Left ventricle myocardium inferior (tissue), 1 donor: ENCODE results near the gene LINGO1. TPM values are rescaled to one million over a fixed set of nuclear protein-coding genes. Genes with fewer than 3 reads are reported as not detected.

ENCODE experiments used
- DNase-seq: peaks from one replicate; pipeline ENCODE4 v3.0.0-alpha.2; 2020
- H3K27ac ChIP-seq: fragments of 200-600 bp; replicated peaks from 2 replicates; pipeline ENCODE4 v1.8.0; 2021
- H3K27me3 ChIP-seq: fragments of 200-600 bp; 2 replicates; pipeline ENCODE4 v1.8.0; 2021; ENCODE audit warnings: low read depth
- H3K36me3 ChIP-seq: fragments of 200-600 bp; 2 replicates; pipeline ENCODE4 v1.8.0; 2021
- H3K4me1 ChIP-seq: fragments of 200-600 bp; 2 replicates; pipeline ENCODE4 v1.8.0; 2021
- H3K4me3 ChIP-seq: fragments of 200-600 bp; 2 replicates; pipeline ENCODE4 v1.8.0; 2021; ENCODE audit warnings: mild to moderate bottlenecking, moderate library complexity
- H3K9me3 ChIP-seq: fragments of 200-600 bp; replicated peaks from 2 replicates; pipeline ENCODE4 v1.8.0; 2021
- intact Hi-C: fragments of 100-400 bp; cut with micrococcal nuclease; formaldehyde crosslinking; loops from one replicate; pipeline ENCODE4 v1.11.0; 2022
- total RNA-seq: library from RNA; stranded (reverse); fragmentation: NEBNext Ultra II Directional; extraction: Animal tissue kit (Norgen Biotek cat#: 25700); gene quantifications from one replicate; pipeline ENCODE4 v1.2.1, GENCODE V29; 2021
- TF ChIP-seq, protein P1 (sequence below): fragments of 200-600 bp; IDR thresholded peaks from 2 replicates; pipeline ENCODE4 v1.8.0; 2021; ENCODE audit warnings: antibody characterized with exemption, mild to moderate bottlenecking, borderline replicate concordance
- donor health status: DM: no; HTN: yes; CAD: no; lungs with severe emphysema.

LINGO1 gene
- total RNA-seq, 1 donor from 2014 or later: 0.96 TPM

DNA sequence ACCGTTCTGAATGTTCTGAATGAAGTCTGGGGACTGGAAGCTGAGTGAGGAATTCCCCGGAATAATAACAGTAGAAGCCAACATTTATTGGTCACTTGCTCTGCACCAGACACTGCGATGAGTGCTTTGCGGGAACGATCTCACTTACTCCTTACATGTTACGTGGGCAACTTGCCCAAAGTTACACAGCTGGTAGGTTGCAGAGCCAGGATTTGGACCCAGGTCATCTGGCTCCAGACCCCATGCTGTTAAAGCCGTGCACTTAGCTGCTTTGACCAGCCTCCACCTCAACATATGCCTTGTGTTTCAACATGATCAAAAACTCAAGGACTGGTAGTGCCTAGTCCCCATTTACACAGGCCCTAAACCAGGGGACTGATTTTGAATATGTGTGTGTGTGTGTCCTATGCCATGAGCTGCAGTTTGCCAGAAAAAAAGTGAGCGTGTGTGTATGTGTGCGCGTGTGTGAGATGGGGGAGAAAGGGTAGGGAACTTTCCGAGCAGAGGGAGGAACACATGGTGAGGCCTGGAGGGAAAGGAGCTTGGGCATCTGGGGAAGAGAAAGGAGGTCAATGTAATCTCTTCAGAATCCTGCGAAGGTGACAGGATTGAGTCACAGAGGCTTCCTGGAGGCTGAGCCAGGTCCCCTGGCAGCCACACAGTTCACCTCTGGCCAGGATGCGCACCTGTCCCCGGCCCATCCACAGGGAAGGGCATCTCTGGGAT, 28.9 kb downstream of the LINGO1 start:
- intact Hi-C loops: no loop called here
- Histone ChIP-seq H3K27ac (no peak overlapping the region), H3K27me3 (no peaks in the 10 kb centered on the region), H3K9me3 (no peaks in the 10 kb centered on the region), H3K4me1 (peaks cover 33% of the 10 kb centered on the region), H3K4me3 (no peak overlapping the region), H3K36me3 (no peaks in the 10 kb centered on the region)
- TF ChIP-seq, protein P1, sequence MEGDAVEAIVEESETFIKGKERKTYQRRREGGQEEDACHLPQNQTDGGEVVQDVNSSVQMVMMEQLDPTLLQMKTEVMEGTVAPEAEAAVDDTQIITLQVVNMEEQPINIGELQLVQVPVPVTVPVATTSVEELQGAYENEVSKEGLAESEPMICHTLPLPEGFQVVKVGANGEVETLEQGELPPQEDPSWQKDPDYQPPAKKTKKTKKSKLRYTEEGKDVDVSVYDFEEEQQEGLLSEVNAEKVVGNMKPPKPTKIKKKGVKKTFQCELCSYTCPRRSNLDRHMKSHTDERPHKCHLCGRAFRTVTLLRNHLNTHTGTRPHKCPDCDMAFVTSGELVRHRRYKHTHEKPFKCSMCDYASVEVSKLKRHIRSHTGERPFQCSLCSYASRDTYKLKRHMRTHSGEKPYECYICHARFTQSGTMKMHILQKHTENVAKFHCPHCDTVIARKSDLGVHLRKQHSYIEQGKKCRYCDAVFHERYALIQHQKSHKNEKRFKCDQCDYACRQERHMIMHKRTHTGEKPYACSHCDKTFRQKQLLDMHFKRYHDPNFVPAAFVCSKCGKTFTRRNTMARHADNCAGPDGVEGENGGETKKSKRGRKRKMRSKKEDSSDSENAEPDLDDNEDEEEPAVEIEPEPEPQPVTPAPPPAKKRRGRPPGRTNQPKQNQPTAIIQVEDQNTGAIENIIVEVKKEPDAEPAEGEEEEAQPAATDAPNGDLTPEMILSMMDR: no peak
- DNase-seq: no peak

DNA sequence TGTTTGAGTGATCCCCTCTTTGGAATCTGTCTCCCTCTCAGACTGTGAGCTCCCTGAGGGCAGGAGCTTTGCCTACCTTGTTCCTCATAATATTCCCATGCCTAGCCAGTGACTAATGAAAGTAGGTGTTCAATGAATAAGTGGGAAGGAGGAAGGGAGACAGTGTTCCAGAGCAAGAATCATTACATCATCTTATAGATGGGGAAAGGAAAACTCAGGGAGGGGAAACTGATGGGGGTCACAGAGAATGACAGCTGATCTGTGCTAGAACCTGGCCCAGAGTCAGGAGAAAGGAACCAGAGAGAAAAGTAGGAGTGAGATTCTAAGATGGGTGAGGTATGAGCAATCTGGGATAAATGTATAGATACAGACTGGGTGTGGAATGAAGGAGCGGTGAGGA, 29.9 kb downstream of the LINGO1 start:
- no peak for DNase-seq
- no peaks in the 10 kb centered on the region for H3K27me3 ChIP-seq
- no peaks in the 10 kb centered on the region for H3K36me3 ChIP-seq
- H3K27ac ChIP-seq: no peak overlapping the region
- no peaks in the 10 kb centered on the region for H3K9me3 ChIP-seq
- H3K4me3 ChIP-seq: no peak overlapping the region
- intact Hi-C loops: no loop called here
- peaks cover 33% of the 10 kb centered on the region for H3K4me1 ChIP-seq
- TF ChIP-seq, protein P1: no peak

DNA sequence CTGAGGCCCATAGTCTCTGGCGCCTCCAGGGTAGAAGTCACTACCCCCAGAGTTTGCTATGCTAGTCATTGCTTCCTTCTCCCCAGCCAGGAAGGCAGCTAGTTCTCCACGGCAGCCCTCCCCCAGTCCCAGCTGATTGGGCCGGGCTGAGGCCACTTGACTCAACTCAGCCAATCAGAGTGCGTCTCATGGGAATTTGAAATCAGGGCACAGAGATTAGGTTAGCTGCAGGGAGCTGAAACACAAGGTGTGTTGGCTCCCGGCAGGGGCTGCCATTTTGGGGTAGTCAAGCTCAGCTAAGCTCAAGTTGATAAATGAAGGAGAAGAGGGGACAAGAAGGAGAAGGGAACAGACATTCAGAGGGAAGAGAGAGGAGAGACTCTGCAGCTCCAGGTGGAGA, 32.8 kb downstream of the LINGO1 start:
- peak; percentile 43 for DNase-seq
- Histone ChIP-seq H3K9me3 (no peaks in the 10 kb centered on the region), H3K4me1 (peaks cover 9% of the 10 kb centered on the region), H3K36me3 (no peaks in the 10 kb centered on the region), H3K27ac (peak overlapping the region; percentile 66), H3K4me3 (no peak overlapping the region), H3K27me3 (no peaks in the 10 kb centered on the region)
- TF ChIP-seq, protein P1: no peak
- intact Hi-C loops: no loop called here

DNA sequence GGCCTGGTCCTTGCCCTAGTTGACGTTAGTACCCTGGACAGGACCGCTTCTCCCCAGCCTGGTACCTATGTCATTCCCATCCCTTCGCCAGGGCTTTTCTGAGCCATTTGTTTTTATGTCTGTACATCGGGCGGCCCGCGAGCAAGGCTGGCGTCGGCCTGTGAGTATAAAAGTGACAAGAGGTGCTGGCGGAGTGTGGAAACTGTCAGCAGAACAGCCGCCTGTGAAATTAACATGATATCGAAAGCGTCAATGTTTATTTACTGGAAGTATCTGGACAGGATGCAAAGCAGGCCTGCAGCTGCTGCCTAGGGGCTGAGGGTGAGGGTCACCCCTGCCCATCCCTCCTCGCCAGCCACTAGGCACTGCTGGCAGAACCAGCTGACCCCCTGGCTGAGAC, 33.4 kb downstream of the LINGO1 start:
- Histone ChIP-seq H3K27me3 (no peaks in the 10 kb centered on the region), H3K9me3 (no peaks in the 10 kb centered on the region), H3K27ac (peak overlapping the region; percentile 66), H3K36me3 (no peaks in the 10 kb centered on the region), H3K4me3 (no peak overlapping the region), H3K4me1 (peaks cover 9% of the 10 kb centered on the region)
- DNase-seq: no peak
- intact Hi-C loops: no loop called here
- TF ChIP-seq, protein P1: no peak

DNA sequence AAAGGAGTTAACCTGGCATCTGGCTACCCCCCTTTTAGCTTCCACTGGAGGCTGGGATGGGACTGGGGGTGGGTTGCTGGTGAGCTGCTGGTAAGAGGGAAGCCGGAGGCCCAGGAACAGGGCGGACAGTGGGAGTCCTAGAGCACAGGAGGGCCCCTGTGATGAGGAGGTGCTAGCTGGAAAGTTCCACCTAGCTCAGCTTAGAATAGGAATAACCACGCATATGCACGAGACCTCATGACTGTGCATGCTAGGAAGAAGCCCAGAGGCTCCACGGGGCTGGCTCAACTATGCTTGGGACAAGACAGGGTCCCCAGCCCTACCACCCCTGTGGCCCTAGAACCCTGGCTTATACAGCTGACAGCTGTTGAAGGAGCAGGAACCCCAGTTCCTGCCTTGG, 34.1 kb downstream of the LINGO1 start:
- intact Hi-C loops: no loop called here
- no peak for DNase-seq
- TF ChIP-seq, protein P1: no peak
- no peaks in the 10 kb centered on the region for H3K9me3 ChIP-seq
- H3K27me3 ChIP-seq: no peaks in the 10 kb centered on the region
- H3K4me3 ChIP-seq: no peak overlapping the region
- no peak overlapping the region for H3K27ac ChIP-seq
- H3K4me1 ChIP-seq: peaks cover 9% of the 10 kb centered on the region
- H3K36me3 ChIP-seq: no peaks in the 10 kb centered on the region
